Gastroesophageal sphincter (tissue), 4 donors: ENCODE measurements around the gene GRAMD4. TPM values are rescaled to one million over a fixed set of nuclear protein-coding genes. Genes with fewer than 3 reads are reported as not detected.

Experiments
- ATAC-seq: fragments of 150-250 bp; one replicate; pipeline ENCODE4 v1.9.1; 2016; ENCODE audit warnings: mild to moderate bottlenecking, moderate library complexity
- H3K27ac ChIP-seq, 4 donors: fragments of 200-600 bp; sonication (generic) in 3 of 4; 1 replicate in 3 of 4; 2 replicates in 1 of 4; pipeline ENCODE4 v1.5.1; 2016 to 2019
- H3K27me3 ChIP-seq: fragments of 200-600 bp; sonication (generic); one replicate; pipeline ENCODE4 v1.5.1; 2019
- H3K36me3 ChIP-seq, 2 donors: fragments of 200-600 bp; sonication (generic); one replicate each; pipeline ENCODE4 v1.5.1; 2019; ENCODE audit warnings: control low read depth in 1 of 2
- H3K4me1 ChIP-seq, 3 donors: fragments of 200-600 bp; sonication (generic); 1 replicate in 2 of 3; 2 replicates in 1 of 3; pipeline ENCODE4 v1.5.1; 2016 to 2019; ENCODE audit warnings: control low read depth in 2 of 3
- H3K4me3 ChIP-seq, 2 donors: fragments of 200-600 bp; sonication (generic); one replicate each; pipeline ENCODE4 v1.5.1; 2019; ENCODE audit warnings: mild to moderate bottlenecking in 1 of 2, moderate library complexity in 1 of 2
- H3K9me3 ChIP-seq, 3 donors: fragments of 200-600 bp; sonication (generic); one replicate each; pipeline ENCODE4 v1.5.1; 2017 to 2019; ENCODE audit warnings: control low read depth in 2 of 3
- CTCF ChIP-seq, 4 experiments: fragments of 200-600 bp in 2 of 4; fragments of 450-650 bp in 2 of 4; sonication (generic) in 1 of 4; IDR thresholded peaks; one replicate each; pipeline ENCODE4 v1.5.1; 2017 to 2019; ENCODE audit warnings: antibody characterized with exemption in 4 of 4, mild to moderate bottlenecking in 2 of 4, moderate library complexity in 2 of 4
- EP300 ChIP-seq: sonication (generic); formaldehyde crosslinking; IDR thresholded peaks from one replicate; pipeline ENCODE4 v1.6.1; 2017; ENCODE audit warnings: antibody characterized with exemption, mild to moderate bottlenecking
- POLR2A ChIP-seq, 2 donors: fragments of 450-650 bp; IDR thresholded peaks; one replicate each; pipeline ENCODE4 v1.6.1; 2017; ENCODE audit warnings: antibody characterized with exemption in 2 of 2, mild to moderate bottlenecking in 2 of 2, moderate library complexity in 1 of 2
- POLR2AphosphoS5 ChIP-seq: sonication (generic); formaldehyde crosslinking; IDR thresholded peaks from one replicate; pipeline ENCODE4 v1.6.1; 2017; ENCODE audit warnings: antibody characterized with exemption
- WGBS, 2 donors: methylation state at CpG; one replicate each; pipeline ENCODE4 v1.1.5; 2018; ENCODE audit warnings: low coverage in 1 of 2; 5-methylcytosine and 5-hydroxymethylcytosine counted together
- total RNA-seq, 4 donors: library from RNA; depleted of rRNA; stranded (reverse); fragments of >200 nt; gene quantifications; one replicate each; pipeline ENCODE4 v1.1.0, GENCODE V29; 2016

Gene GRAMD4
- total RNA-seq, 4 donors from 2014 or later: 10.8 to 53.3 (median 33.2) TPM

- ATAC-seq: no peak
- H3K4me1 ChIP-seq: peaks cover 0 to 25% (median 11%) of the 10 kb centered on the region in 3 donors
- WGBS, 2 donors: 93 to 100% methylated on average over 3 to 4 of the region's 15 CpGs
- no peaks in the 10 kb centered on the region for H3K9me3 ChIP-seq
- no peaks in the 10 kb centered on the region for H3K27me3 ChIP-seq
- no peak for TF ChIP-seq CTCF (IDR thresholded peaks at IDR 0.05)
- TF ChIP-seq POLR2AphosphoS5: no peak
- TF ChIP-seq POLR2A (IDR thresholded peaks at IDR 0.05): no peak
- TF ChIP-seq EP300: no peak
- H3K27ac ChIP-seq: no peak overlapping the region
- peaks cover 0 to 22% of the 10 kb centered on the region in 2 donors for H3K36me3 ChIP-seq
- no peak overlapping the region for H3K4me3 ChIP-seq
These were observed 36.9 kb downstream of the GRAMD4 start for GRCh38 chr22:46656856-46657654.

- ATAC-seq: no peak
- Histone ChIP-seq H3K4me1 (peaks cover 0 to 20% (median 6%) of the 10 kb centered on the region in 3 donors), H3K27ac (no peak overlapping the region)
These were observed 37.4 kb downstream of the GRAMD4 start for GRCh38 chr22:46657655-46657953.

GRCh38 chr22:46657996-46658947, 38.1 kb downstream of the GRAMD4 start:
- ATAC-seq: no peak
- Histone ChIP-seq H3K4me3 (no peak overlapping the region), H3K36me3 (peaks cover 0 to 34% of the 10 kb centered on the region in 2 donors), H3K9me3 (no peaks in the 10 kb centered on the region), H3K27me3 (no peaks in the 10 kb centered on the region), H3K27ac (no peak overlapping the region), H3K4me1 (peaks cover 0 to 13% (median 3%) of the 10 kb centered on the region in 3 donors)
- WGBS, 2 donors: 100% methylated on average over 2 to 3 of the region's 37 CpGs
- no peak for TF ChIP-seq POLR2AphosphoS5
- no peak for TF ChIP-seq POLR2A (IDR thresholded peaks at IDR 0.05)
- TF ChIP-seq CTCF (IDR thresholded peaks at IDR 0.05): no peak
- no peak for TF ChIP-seq EP300

More at GRCh38 chr22:46657655-46657953, 37.4 kb downstream of the GRAMD4 start:
- peaks cover 0 to 27% of the 10 kb centered on the region in 2 donors for H3K36me3 ChIP-seq
- no peaks in the 10 kb centered on the region for H3K27me3 ChIP-seq
- TF ChIP-seq POLR2AphosphoS5: no peak
- no peak for TF ChIP-seq CTCF (IDR thresholded peaks at IDR 0.05)
- no peak for TF ChIP-seq POLR2A (IDR thresholded peaks at IDR 0.05)
- no peak for TF ChIP-seq EP300
- H3K4me3 ChIP-seq: no peak overlapping the region
- 96 to 97% methylated on average over 5 to 9 of the region's 10 CpGs for WGBS, 2 donors
- H3K9me3 ChIP-seq: no peaks in the 10 kb centered on the region

- no peak for ATAC-seq
- H3K4me1 ChIP-seq: peaks cover 0 to 7% (median 0%) of the 10 kb centered on the region in 3 donors
- TF ChIP-seq CTCF (IDR thresholded peaks at IDR 0.05): no peak
- no peak for TF ChIP-seq POLR2A (IDR thresholded peaks at IDR 0.05)
- TF ChIP-seq POLR2AphosphoS5: no peak
- TF ChIP-seq EP300: no peak
- no peak overlapping the region for H3K4me3 ChIP-seq
- H3K9me3 ChIP-seq: no peaks in the 10 kb centered on the region
- peaks cover 0 to 43% of the 10 kb centered on the region in 2 donors for H3K36me3 ChIP-seq
- WGBS, 2 donors: 100% methylated on average over 4 of the region's 14 CpGs; no CpG with 5 or more reads in 1 of the 2 donors
- H3K27ac ChIP-seq: no peak overlapping the region
- no peaks in the 10 kb centered on the region for H3K27me3 ChIP-seq
These were observed 39.0 kb downstream of the GRAMD4 start for GRCh38 chr22:46659059-46659790.
